HG03442 (cell line): ENCODE measurements around the gene ZNF507.
"Not testable (repeated sequence)": the region's sequence is repeated elsewhere in the genome, so short reads cannot be mapped to it uniquely, and the experiment has no call there.

Experiments
- ATAC-seq: cut with Tn5 transposase; IDR thresholded peaks from one replicate; pipeline ENCODE4 v1.9.1; 2021; ENCODE audit warnings: mild to moderate bottlenecking, moderate library complexity; ENCODE audit not compliant: unreplicated experiment

The ZNF507 gene

DNA sequence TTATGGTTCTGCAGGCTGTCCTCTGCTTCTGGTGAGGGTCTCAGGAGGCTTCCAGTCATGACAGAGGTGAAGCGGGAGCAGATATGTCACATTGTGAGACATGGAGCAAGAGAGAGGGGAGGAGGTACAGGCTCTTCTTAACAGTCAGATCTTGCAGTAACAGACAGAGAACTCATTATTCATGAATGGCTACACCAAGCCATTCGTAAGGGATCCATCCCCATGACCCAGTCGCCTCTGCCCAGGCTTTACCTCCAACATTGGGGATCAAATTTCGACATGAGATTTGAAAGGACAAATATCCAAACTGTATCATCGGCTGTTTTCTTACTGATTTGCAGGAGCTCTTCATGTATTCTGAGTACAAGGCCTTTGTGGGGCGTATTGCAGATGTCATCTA lies 21.7 kb downstream of the ZNF507 start:
- ATAC-seq, result no peak

DNA sequence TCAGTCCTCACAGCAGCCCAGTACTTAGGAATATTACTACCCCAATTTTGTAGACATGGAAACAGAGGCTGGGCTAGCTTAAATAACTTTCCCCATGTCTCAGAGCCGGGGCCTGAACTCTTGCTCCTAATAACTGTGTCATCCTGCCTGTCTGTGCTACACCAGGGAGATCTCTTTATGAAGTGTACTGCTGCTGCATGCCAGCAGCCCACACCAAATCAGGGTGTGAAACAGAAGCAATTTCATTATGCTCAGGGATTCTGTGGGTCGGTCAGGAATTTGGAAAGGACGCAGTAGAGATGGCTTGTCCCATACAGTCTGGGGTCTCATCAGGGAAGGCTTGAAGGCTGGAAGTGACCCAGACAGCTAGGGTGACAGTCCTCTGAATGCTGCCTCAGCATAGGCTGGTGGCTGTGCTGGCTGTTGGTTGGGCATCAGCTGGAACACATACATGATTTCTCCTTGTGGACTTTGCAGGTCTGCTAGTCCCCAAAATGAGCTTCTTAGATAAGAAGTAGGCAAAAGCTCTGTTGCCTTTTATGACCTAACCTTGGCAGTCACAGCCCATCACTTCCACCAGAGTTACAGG lies 22.6 kb downstream of the ZNF507 start:
- no peak for ATAC-seq

DNA sequence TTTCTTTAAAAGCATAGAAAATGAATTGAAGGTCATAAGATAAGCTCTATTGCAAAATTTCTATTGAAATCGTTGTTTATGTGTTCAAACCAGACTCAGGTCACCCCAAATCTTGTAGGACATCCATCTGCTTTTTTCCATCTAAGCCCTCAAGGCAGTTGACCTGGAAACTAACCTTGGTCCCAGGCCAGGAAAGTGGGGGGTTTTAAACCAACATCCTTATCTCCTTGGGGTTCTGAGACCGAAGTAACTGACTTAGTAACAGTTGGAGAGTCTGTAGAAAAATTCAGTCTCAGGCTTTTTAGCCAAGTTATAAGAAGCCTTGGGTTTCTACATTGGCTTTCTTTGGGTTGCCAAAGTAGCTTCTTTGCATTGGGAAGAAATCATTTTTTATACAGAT lies 23.4 kb downstream of the ZNF507 start:
- no peak for ATAC-seq

DNA sequence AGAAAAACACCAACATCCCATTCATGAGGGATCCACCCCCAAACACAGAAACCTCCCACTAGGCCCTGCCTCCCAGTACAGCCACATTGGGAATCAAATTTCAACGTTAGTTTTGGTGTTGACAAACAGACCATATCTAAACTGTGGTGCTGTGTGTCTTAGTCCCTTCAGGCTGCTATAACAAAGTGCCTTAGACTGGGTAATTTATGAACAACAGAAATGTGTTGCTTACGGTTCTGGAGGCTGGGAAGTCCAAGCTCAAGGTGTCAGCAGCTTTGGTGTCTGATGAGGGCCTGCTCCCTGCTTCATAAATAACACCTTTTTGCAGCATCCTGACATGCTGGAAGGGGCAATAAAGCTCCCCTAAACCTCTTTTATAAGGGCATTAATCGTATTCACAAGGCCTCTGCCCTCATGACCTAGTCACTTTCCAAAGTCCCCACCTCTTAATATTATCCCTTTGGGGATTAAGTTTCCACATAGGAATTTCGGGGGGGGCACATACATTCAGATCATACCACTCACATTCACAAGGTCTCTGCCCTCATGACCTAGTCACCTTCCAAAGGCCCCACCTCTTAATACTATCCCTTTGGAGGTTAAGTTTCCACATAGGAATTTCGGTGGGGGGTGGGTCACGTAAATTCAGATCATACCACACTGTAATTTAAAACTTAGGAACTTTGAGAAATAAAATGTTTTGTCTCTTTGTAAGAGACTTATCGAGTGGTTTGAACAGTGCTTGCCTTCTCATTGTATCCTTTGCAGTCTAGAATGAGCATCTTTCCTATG lies 27.5 kb downstream of the ZNF507 start:
- ATAC-seq, result no peak

DNA sequence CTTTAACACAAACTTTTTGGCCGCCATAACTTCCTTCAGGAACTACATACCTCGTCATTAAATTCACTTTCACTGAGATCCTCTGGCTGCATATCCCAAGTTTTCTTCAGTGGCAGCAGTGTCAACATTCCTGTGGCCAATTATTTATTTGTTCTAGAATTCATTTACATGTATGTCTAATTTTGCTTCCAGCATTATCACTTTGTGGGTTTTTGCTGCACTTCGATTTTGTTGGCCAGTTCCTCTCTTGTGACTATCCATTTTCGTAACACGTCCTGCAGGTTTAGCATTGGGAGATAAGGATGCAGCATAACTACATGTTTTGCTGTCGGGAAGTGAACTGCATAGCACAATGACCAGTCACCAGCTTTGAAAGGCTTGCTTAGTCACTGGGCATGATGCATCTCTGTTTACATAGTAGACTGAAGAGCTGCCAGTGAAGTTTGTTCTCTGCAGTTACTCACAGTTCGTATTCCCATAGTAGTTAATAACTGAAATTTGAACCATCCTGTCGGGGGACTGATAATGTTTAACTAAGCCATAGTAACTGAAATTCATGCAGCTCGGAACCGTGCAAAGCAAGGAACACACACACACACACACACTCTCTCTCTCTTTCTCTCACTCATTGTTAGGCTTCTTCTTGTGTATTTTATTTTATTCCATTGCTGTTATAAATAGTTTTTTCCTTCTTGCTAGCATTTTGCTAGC lies 28.3 kb downstream of the ZNF507 start:
- no peak for ATAC-seq

DNA sequence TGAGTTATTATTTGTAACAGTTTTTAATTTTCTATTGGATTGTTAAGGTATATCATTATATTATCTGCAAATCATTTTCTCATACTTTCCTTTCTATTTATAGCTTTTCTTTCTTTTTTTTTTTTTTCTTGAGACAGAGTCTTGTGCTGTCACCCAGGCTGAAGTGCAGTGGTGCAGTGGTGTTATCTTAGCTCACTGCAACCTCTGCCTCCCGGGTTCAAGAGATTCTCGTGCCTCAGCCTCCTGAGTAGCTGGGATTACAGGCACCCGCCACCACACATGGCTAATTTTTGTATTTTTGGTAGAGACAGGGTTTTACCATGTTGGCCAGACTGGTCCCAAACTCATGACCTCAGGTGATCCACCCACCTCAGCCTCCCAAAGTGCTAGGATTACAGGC lies 29.0 kb downstream of the ZNF507 start:
- not testable (repeated sequence) for ATAC-seq

DNA sequence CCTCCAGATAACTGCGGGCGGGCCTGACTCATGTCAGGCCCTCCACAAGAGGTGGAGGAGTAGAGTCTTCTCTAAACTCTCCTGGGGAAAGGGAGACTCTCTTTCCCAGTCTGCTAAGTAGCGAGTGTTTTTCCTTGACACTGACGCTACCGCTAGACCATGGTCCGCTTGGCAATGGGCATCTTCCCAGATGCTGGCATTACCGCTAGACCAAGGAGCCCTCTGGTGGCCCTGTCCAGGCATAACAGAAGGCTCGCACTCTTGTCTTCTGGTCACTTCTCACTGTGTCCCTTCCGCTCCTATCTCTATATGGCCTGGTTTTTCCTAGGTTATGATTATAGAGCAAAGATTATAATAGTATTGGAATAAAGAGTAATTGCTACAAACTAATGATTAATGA lies 31.7 kb downstream of the ZNF507 start:
- not testable (repeated sequence) for ATAC-seq

DNA sequence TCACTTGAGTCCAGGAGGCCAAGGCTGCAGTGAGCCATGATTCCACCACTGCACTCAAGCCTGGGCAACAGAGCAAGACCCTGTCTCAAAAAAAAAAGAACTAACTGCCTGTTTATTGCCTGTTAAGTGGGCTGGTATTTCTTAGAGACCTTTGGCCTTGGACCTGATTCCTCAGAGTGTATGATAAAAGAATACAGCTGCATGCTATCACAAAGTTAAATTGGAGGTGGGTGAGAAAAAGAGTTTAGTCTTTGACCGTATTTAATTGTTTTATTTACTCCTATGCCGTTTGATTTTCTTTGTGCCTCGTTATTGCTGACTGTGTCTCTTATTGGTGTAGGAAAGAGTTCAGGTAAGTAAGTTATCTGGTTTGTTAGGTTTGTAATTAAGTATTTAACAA lies 34.9 kb downstream of the ZNF507 start:
- ATAC-seq, result no peak

DNA sequence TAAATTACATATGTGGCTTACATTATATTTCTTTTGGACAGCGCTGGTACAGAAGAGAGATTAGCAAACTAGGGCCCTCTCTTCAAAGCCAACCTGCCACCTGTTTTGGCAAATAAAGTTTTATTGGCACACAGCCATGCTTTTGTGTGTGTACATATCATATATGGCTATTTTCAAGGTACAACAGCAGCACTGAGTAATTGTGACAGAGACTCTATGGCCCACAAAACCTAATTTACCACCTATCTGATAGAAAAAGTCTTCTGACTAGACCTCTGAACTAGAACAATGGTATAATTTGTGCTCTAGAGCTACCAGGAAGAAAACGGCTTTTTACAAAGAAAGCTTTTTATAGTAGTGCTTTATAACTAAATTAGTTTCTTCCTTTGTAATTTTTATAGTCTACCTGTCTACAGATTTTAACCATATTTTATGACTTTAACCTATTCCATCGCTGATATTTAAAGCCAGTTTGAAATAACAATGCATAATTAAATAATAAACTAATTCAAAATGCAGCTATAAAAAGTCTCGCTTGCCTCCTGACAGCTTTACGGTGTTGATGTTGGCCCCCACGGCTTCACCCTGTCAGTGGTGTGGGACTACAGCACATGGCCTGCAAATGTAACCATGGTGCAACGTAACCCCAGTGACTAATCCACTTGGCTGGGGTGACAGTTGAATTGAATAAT lies 42.4 kb downstream of the ZNF507 start:
- ATAC-seq, result no peak

DNA sequence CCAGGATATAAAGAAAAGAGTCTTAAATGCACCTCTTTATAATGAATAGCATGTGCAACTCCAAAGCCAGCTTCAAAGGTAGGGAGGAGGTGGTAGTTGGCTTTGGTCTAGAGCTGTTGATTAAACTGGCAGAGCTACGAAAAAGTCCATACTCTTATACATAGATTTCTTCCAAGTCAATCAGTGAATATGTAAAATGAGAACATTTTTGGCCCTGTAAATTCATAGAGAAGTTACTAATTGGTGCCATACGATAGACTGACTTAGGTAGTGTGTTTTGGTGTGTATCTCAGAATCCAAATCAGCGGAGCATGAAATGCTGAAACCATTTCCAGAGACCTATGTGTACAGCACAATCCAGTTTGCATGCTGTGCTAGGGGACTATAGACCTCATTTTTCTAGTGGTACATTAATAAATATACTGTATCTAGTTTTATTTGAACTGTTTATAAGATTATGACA lies 43.0 kb downstream of the ZNF507 start:
- ATAC-seq, result no peak

DNA sequence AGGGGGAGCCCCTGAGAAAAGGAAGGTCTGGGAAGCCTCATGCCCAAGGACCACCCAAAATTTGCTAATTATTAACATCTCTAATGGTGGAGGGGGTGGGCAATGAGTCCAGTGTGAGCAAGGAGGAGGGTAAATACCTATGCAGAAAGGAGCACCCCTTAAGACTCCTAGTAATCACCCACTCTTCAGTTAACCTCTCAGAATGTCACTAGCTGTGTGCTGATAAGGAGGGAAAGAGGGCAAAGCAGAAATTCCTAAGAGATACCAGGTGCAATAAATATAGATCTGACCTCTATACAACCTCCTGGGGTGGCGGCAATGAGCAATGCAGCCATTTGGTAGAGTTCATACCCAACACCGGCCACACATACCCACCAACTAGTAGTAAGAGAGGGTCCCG lies 47.5 kb downstream of the ZNF507 start:
- ATAC-seq, result no peak

DNA sequence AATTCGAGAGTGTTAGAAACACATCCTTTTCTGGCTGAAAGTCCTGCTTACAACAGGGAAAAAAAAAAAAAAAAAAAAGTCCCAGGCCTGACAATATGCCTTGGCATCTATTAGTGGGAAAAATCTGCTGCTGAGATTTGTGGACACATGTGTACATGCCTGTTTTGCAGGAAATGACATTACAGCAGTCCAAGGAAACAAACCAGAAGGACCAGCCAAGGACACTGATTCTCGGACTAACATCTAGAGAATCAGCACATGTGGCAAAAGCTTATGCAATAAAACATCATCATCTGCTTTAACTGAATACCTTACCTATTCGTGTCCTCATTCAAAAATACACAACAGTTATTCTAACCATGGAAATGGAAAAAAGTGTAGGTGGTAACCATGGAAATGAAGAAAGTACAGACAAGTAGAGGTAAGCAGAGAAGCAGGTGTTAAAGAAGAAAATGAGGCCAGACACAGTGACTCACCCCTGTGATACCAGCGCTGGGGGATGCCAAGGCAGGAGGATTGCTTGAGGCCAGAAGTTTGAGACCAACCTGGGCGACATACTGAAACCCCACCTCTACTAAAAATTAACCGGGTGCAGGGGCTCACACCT lies 50.7 kb downstream of the ZNF507 start:
- ATAC-seq, result no peak

DNA sequence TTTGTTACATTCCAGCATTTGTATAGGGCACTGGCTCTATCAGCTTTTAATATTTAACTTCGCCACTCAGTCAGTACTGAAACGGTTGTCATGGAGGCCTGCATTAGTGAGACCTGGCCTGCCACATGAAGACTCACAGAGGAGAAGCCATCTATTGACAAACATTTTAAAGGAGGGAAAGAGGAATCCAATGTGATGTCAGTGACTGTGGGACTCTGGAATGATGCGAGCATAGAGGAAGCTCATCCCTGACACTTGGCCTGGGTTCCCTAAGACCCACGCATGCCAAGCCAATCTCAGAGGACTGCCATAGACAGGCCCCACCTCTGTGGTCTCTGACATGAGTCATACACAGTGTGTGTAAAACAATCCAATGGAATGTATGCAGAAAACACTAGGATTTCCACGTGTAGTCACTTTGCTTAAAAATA lies 52.3 kb downstream of the ZNF507 start:
- no peak for ATAC-seq

DNA sequence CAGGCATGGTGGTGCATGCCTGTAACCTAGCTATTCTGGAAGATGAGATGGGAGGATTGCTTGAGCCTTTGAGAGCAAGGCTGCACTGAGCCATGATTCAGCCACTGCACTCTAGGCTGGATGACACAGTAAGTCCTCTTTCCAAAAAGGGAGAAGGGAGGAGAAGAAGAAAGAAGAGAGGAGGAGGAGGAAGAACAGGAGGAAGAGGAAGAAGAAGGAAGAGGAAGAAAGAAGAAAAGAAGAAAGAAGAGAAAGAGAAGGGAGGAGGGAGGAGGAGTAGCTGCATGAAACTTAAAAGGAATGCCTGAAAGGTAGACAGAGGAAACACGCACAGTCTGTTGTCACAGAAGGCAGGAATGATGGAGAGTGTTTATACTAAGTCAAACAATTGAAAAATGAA lies 56.6 kb downstream of the ZNF507 start:
- ATAC-seq, result no peak

DNA sequence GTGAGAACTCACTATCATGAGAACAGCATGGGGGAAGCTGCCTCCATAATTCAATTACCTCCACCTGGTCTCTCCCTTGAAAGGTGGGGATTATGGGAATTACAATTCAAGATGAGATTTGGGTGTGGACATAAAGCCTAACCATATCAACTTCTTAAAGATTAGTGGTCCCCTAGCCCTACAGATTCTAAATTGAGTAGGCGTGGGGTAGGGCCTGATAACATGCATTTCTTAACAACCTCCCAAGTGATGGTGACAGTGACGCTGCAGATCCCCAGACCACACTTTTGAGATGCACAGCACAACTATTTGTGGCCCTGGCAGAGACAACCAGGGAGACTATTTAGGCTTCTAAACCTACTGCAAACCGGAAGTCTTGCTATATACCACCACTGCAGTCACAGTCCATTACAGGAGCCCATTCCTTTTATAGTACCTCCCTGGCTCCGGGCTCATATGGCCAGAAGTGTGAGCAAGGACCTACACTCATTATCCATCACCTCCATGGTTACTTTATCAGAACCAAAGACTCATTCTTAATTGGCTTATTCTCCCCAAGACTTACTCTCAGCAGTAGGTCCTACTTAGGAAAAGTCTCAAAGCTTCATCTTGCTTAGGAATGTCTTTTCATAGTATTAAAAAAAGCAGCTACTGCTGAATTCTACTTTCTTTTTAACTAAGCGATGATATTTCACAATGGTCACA lies 58.0 kb downstream of the ZNF507 start:
- no peak for ATAC-seq

DNA sequence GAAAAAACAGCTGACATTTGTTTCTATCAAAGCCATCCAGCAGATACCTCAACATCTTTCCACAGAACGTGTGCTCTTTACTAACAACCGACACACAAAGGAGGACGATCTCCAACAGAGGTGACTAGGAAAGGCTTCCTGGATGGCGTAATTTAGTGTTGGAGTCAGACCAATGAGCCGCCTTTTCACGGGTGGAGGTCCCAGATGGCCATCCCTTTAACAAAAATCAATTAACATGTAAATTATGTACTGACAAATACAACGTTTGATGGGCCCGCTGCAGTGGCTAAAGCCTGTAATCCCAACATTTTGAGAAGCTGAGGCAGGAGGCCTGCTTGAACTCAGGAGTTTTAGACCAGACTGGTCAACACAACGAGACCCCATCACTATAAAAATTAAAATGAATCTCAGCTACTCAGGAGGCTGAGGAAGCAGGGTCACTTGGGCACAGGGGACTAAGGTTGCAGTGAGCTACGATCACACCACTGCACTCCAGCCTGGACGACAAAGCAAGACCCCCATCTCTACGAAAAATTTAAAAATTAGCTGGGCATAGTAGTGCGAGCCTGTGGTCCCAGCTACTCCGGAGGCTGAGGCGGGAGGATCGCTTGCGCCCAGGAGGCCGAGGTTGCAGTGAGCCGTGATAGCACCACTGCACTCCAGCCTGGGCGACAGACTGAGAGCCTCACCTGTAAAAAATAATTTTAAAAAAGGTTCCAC lies 59.0 kb downstream of the ZNF507 start:
- no peak for ATAC-seq

DNA sequence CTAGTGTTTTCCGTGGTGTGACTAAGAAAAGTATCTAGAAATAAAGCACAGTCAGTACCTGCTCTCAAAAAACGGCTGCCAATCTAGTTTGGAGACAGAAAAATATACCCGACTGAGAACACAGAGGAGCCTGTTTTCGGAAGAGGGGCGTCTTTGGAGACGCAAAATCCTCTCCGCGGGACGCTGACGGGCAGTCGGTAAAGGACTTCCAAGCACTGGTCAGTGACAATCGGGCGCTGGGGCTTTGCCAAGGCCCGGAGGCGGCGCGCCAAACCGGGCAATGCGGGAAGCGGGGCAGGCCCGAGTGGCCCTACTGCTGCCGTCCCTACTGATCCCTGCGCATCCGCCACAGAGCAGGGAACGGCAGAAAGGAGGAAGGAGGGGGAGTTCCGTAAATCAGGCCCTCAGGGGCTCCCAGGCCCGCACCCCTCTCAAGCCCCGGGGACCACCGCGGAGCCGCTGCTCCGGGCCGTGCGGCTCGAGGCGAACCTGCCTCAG lies 59.6 kb downstream of the ZNF507 start:
- ATAC-seq, result peak; percentile 10

DNA sequence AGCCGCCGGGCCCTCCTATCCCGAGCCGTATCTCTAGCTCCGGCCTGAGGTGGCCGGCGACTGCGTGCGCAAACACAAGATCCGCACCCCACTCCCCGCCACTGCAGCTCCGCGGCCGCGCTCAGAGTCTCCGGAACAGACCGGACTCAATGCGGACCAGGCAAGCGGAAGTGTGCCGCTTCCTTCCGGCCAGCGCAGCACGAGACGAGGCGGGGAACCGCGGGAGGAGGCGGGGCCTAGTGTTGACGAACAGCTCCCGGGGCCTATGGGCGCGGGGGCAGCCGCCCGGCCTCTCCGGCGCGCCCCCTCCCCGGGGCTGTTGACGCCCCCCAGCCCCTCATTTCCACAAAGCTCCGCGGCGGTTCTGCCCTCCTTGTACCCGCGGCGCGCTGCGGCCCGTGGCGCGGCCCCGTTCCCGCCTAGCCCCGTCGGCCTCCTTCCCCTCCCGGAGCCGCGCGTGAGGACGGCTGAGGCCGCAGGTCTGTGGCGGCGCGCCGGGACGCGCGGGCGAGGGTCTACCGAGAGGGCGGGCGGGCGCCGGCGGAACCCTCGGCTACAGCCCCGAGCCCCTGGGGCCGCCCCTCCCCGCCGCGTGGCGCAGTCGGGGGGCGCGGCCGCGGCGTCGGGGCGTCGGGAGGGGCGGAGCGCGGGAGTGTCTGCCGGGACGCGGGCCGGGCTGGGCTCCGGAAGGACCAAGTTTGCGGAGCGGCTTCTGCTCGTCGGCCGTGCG lies 60.2 kb downstream of the ZNF507 start, which contains the start of gene DPY19L3:
TSS of gene DPY19L3 (plus strand) at position 340 of the 730 bp plus-strand sequence. CDS start 2,484 bp downstream, outside the sequence.
- peak; percentile 94 for ATAC-seq
